ENCODE measurements around the gene TSR1. TPM values are rescaled to one million over a fixed set of nuclear protein-coding genes. Genes with fewer than 3 reads are reported as not detected.

Gene TSR1
- polyA plus RNA-seq, 3 donors = 8.1 to 10.8 (median 9.3) TPM

GRCh38 chr17:2351269-2351668 lies 15.0 kb upstream of the TSR1 start:
- Histone ChIP-seq H3K9ac (ENCODE audit: insufficient read depth, low read length, poor library complexity, severe bottlenecking) (no peak overlapping the region), H3K27ac (ENCODE audit: low read depth in 1 of 2, low read length in 2 of 2) (no peak overlapping the region), H3K27me3 (ENCODE audit: control insufficient read depth in 2 of 2, insufficient read depth in 2 of 2, low read length in 2 of 2) (no peaks in the 10 kb centered on the region), H3K9me3 (replicated peaks in 1 of 2; ENCODE audit: control insufficient read depth in 1 of 2, insufficient read depth in 1 of 2, low read length in 2 of 2) (no peaks in the 10 kb centered on the region), H2AFZ (ENCODE audit: insufficient read depth, low read depth, low read length, poor library complexity, severe bottlenecking) (no peak overlapping the region), H3K79me2 (ENCODE audit: insufficient read depth, low read length) (no peaks in the 10 kb centered on the region), H3K4me2 (replicated peaks; ENCODE audit: extremely low read depth, low read length, poor library complexity, severe bottlenecking) (no peak overlapping the region), H4K20me1 (ENCODE audit: insufficient read depth, low read length) (no peaks in the 10 kb centered on the region), H3K36me3 (replicated peaks in 1 of 2; ENCODE audit: control insufficient read depth in 1 of 2, insufficient read depth in 2 of 2, low read length in 2 of 2) (no peaks in the 10 kb centered on the region), H3K4me3 (replicated peaks in 1 of 3; ENCODE audit: low read depth in 2 of 3, low read length in 3 of 3) (no peak overlapping the region), H3K4me1 (ENCODE audit: control insufficient read depth in 1 of 2, insufficient read depth in 2 of 2, low read length in 2 of 2) (no peaks in the 10 kb centered on the region)
- no peak for DNase-seq
- intact Hi-C loops (cut with micrococcal nuclease) = loop anchor here in 1 of 2 donors (5.0 kb wide), 1 partner anchor 299 kb away; no protein-coding TSS in a partner anchor
- peaks cover 0 to 1% (median 0%) of the 10 kb centered on the region in 3 donors for H3K27me3 Mint-ChIP-seq (ENCODE audit: low read depth in 3 of 3)
- H3K36me3 Mint-ChIP-seq = peaks cover 0 to 7% of the 10 kb centered on the region in 2 donors
- no peak for TF ChIP-seq CTCF (IDR thresholded peaks at IDR 0.05)
- H3K4me1 Mint-ChIP-seq = no peaks in the 10 kb centered on the region
- no peaks in the 10 kb centered on the region for H3K9me3 Mint-ChIP-seq
- no peak overlapping the region for H3K4me3 Mint-ChIP-seq
- H3K27ac Mint-ChIP-seq = no peak overlapping the region
- WGBS (ENCODE audit: insufficient coverage) = 100% methylated on average over 6 of the region's 6 CpGs

- H3K4me3 ChIP-seq (replicated peaks in 1 of 3; ENCODE audit: low read depth in 2 of 3, low read length in 3 of 3) = no peak overlapping the region
- no peak overlapping the region for H3K27ac Mint-ChIP-seq
- no peaks in the 10 kb centered on the region for H4K20me1 ChIP-seq (ENCODE audit: insufficient read depth, low read length)
- H3K79me2 ChIP-seq (ENCODE audit: insufficient read depth, low read length) = no peaks in the 10 kb centered on the region
- intact Hi-C loops (cut with micrococcal nuclease) = no loop called here
- TF ChIP-seq CTCF (IDR thresholded peaks at IDR 0.05) = no peak
- no peak overlapping the region for H2AFZ ChIP-seq (ENCODE audit: insufficient read depth, low read depth, low read length, poor library complexity, severe bottlenecking)
- H3K4me1 Mint-ChIP-seq = no peaks in the 10 kb centered on the region
- peaks cover 0 to 24% of the 10 kb centered on the region in 2 donors for H3K36me3 ChIP-seq (replicated peaks in 1 of 2; ENCODE audit: control insufficient read depth in 1 of 2, insufficient read depth in 2 of 2, low read length in 2 of 2)
- H3K36me3 Mint-ChIP-seq = peaks cover 17 to 25% of the 10 kb centered on the region in 2 donors
- 98% methylated on average over 5 of the region's 11 CpGs for WGBS (ENCODE audit: insufficient coverage)
- H3K4me3 Mint-ChIP-seq = no peak overlapping the region
- H3K4me1 ChIP-seq (ENCODE audit: control insufficient read depth in 1 of 2, insufficient read depth in 2 of 2, low read length in 2 of 2) = no peaks in the 10 kb centered on the region
- peaks cover 0 to 1% (median 0%) of the 10 kb centered on the region in 3 donors for H3K27me3 Mint-ChIP-seq (ENCODE audit: low read depth in 3 of 3)
- H3K9me3 ChIP-seq (replicated peaks in 1 of 2; ENCODE audit: control insufficient read depth in 1 of 2, insufficient read depth in 1 of 2, low read length in 2 of 2) = no peaks in the 10 kb centered on the region
- no peak overlapping the region for H3K9ac ChIP-seq (ENCODE audit: insufficient read depth, low read length, poor library complexity, severe bottlenecking)
- no peak overlapping the region for H3K4me2 ChIP-seq (replicated peaks; ENCODE audit: extremely low read depth, low read length, poor library complexity, severe bottlenecking)
- H3K27ac ChIP-seq (ENCODE audit: low read depth in 1 of 2, low read length in 2 of 2) = no peak overlapping the region
- no peaks in the 10 kb centered on the region for H3K27me3 ChIP-seq (ENCODE audit: control insufficient read depth in 2 of 2, insufficient read depth in 2 of 2, low read length in 2 of 2)
- DNase-seq = no peak
- H3K9me3 Mint-ChIP-seq = no peaks in the 10 kb centered on the region
These were observed 11.8 kb upstream of the TSR1 start for GRCh38 chr17:2347805-2348685.

All from CD14-positive monocyte (primary cell).